ENCODE results near the gene CHD9NB. TPM values are rescaled to one million over a fixed set of nuclear protein-coding genes. Genes with fewer than 3 reads are reported as not detected.
A peak's percentile ranks its signal among the peaks of the same experiment; 100 is the strongest.

The CHD9NB gene
- total RNA-seq, 4 donors from 2014 or later = 0.48 to 5.5 (median 0.86) TPM

GRCh38 chr16:53089434-53090285 is 37.0 kb upstream of the CHD9NB start:
- TF ChIP-seq CTCF (IDR thresholded peaks at IDR 0.05) = no peak
- ATAC-seq (ENCODE audit: low FRiP score) (no peak), DNase-seq (ENCODE audit: low spot score) (no peak)

GRCh38 chr16:53087101-53087500 is 34.4 kb upstream of the CHD9NB start:
- DNase-seq (ENCODE audit: low spot score) (no peak), ATAC-seq (ENCODE audit: low FRiP score) (no peak)
- TF ChIP-seq CTCF (IDR thresholded peaks at IDR 0.05) = no peak

GRCh38 chr16:53085931-53086421 is 33.3 kb upstream of the CHD9NB start:
- no peak for TF ChIP-seq CTCF (IDR thresholded peaks at IDR 0.05)
- ATAC-seq (ENCODE audit: low FRiP score) (no peak), DNase-seq (ENCODE audit: low spot score) (no peak)

- DNase-seq (ENCODE audit: low spot score) (no peak), ATAC-seq (ENCODE audit: low FRiP score) (peak; percentile 27)
- no peak for TF ChIP-seq CTCF (IDR thresholded peaks at IDR 0.05)
These were observed 32.7 kb upstream of the CHD9NB start for GRCh38 chr16:53085369-53085843.

- ATAC-seq (ENCODE audit: low FRiP score) (no peak), DNase-seq (ENCODE audit: low spot score) (no peak)
- no peak for TF ChIP-seq CTCF (IDR thresholded peaks at IDR 0.05)
These were observed 32.1 kb upstream of the CHD9NB start for GRCh38 chr16:53084746-53085334.

- no peak for TF ChIP-seq CTCF (IDR thresholded peaks at IDR 0.05)
- ATAC-seq (ENCODE audit: low FRiP score) = no peak
- DNase-seq (ENCODE audit: low spot score) = no peak
These were observed 31.4 kb upstream of the CHD9NB start for GRCh38 chr16:53084141-53084541.

Data from omental fat pad (tissue), 4 donors.